PC-9 (cell line): ENCODE results near the gene DUSP22. TPM values are rescaled to one million over a fixed set of nuclear protein-coding genes. Genes with fewer than 3 reads are reported as not detected.

ENCODE experiments used
- BruUV-seq: library from RNA; stranded (reverse); fragments of 400-500 nt; replicated peaks from 2 replicates; lab custom pipeline; 2021; lab: Mats Ljungman, UMichigan
- CTCF ChIA-PET: fragments of 300-600 bp; sonication (Branson Sonifier 250); formaldehyde crosslinking; loops from one replicate; lab custom pipeline; 2022; ENCODE audit warnings: antibody characterized with exemption; lab: Charles Lee
- POLR2A ChIA-PET: fragments of 300-600 bp; sonication (Branson Sonifier 250); formaldehyde crosslinking; loops from one replicate; lab custom pipeline; 2022; ENCODE audit warnings: antibody characterized with exemption; ENCODE audit not compliant: unreplicated experiment; lab: Charles Lee
- DNase-seq, 2 experiments: peaks; one replicate each; pipeline versions ENCODE4 v3.0.0 to v3.0.0-alpha.2; 2015 to 2022; ENCODE audit warnings: mixed read lengths in 1 of 2
- H2AFZ ChIP-seq: fragments of 200-600 bp; sonication (generic); 2 replicates; pipeline ENCODE4 v1.8.1; 2017; ENCODE audit warnings: antibody characterized with exemption
- H3F3A ChIP-seq: fragments of 200-600 bp; sonication (generic); 2 replicates; pipeline ENCODE4 v1.8.1; 2017; ENCODE audit warnings: antibody characterized with exemption, mild to moderate bottlenecking, low read depth; ENCODE audit not compliant: insufficient read depth
- H3K27ac ChIP-seq: fragments of 200-600 bp; sonication (generic); 2 replicates; pipeline ENCODE4 v1.6.1; 2016; ENCODE audit warnings: mixed run types
- H3K27me3 ChIP-seq: fragments of 200-600 bp; sonication (generic); 2 replicates; pipeline ENCODE4 v1.6.1; 2016; ENCODE audit warnings: low read depth, mixed run types; ENCODE audit not compliant: insufficient read depth
- H3K36me3 ChIP-seq: fragments of 200-600 bp; sonication (generic); 2 replicates; pipeline ENCODE4 v1.6.1; 2016; ENCODE audit warnings: low read depth, mixed run types
- H3K4me1 ChIP-seq: fragments of 200-600 bp; sonication (generic); replicated peaks from 2 replicates; pipeline ENCODE4 v1.6.1; 2016; ENCODE audit warnings: mixed run types; ENCODE audit not compliant: insufficient read depth
- H3K4me2 ChIP-seq: fragments of 200-600 bp; sonication (generic); 2 replicates; pipeline ENCODE4 v1.6.1; 2017; ENCODE audit warnings: mixed run types
- H3K4me3 ChIP-seq: fragments of 200-600 bp; sonication (generic); 2 replicates; pipeline ENCODE4 v1.6.1; 2016; ENCODE audit warnings: mixed run types
- H3K79me2 ChIP-seq: fragments of 200-600 bp; sonication (generic); 2 replicates; pipeline ENCODE4 v1.6.1; 2017; ENCODE audit warnings: low read depth, mixed run types
- H3K9me2 ChIP-seq: fragments of 200-600 bp; sonication (generic); 2 replicates; pipeline ENCODE4 v1.8.1; 2017; ENCODE audit warnings: mild to moderate bottlenecking; ENCODE audit not compliant: insufficient read depth
- H3K9me3 ChIP-seq: fragments of 200-600 bp; sonication (generic); 2 replicates; pipeline ENCODE4 v1.8.1; 2016; ENCODE audit warnings: low read depth; ENCODE audit not compliant: insufficient read depth
- H4K20me1 ChIP-seq: fragments of 200-600 bp; sonication (generic); 2 replicates; pipeline ENCODE4 v1.8.1; 2017; ENCODE audit not compliant: insufficient read depth
- CTCF ChIP-seq: fragments of 200-600 bp; sonication (generic); conservative IDR thresholded peaks from 2 replicates; pipeline ENCODE4 v1.6.1; 2017; ENCODE audit warnings: mixed run types, antibody characterized with exemption, mild to moderate bottlenecking, moderate library complexity
- EZH2 ChIP-seq: fragments of 200-600 bp; sonication (generic); IDR thresholded peaks from 2 replicates; pipeline ENCODE4 v1.8.0; 2017; ENCODE audit warnings: antibody characterized with exemption, low read depth
- intact Hi-C: fragments of 100-400 bp; cut with micrococcal nuclease; formaldehyde crosslinking; loops from one replicate; pipeline ENCODE4 v1.10.0; 2022; ENCODE audit not compliant: unreplicated experiment
- total RNA-seq: library from RNA; stranded (reverse); gene quantifications from 2 replicates; pipeline ENCODE4 v1.2.3, GENCODE V29; 2021

DUSP22 gene
- total RNA-seq, 1 experiment from 2014 or later = 25.5 TPM

- ChIA-PET CTCF (no interaction called here), POLR2A (no interaction called here)
- Histone ChIP-seq H3F3A (no peaks in the 10 kb centered on the region), H3K79me2 (no peaks in the 10 kb centered on the region), H3K4me2 (no peak overlapping the region), H3K4me3 (no peak overlapping the region), H3K27ac (no peak overlapping the region), H3K27me3 (peaks cover 86% of the 10 kb centered on the region), H3K36me3 (no peaks in the 10 kb centered on the region), H4K20me1 (no peaks in the 10 kb centered on the region), H2AFZ (no peak overlapping the region), H3K4me1 (no peaks in the 10 kb centered on the region), H3K9me3 (no peaks in the 10 kb centered on the region), H3K9me2 (no peaks in the 10 kb centered on the region)
- TF ChIP-seq EZH2 (no peak), CTCF (no peak)
- BruUV-seq = no TSS peak
- DNase-seq = no peak
- intact Hi-C loops = no loop called here
Measured at GRCh38 chr6:399785-400534, 107.7 kb downstream of the DUSP22 start.

GRCh38 chr6:400815-401214 lies 108.5 kb downstream of the DUSP22 start:
- peaks cover 88% of the 10 kb centered on the region for H3K27me3 ChIP-seq
- no peaks in the 10 kb centered on the region for H3K9me3 ChIP-seq
- ChIA-PET POLR2A (no interaction called here), CTCF (no interaction called here)
- H3K9me2 ChIP-seq = no peaks in the 10 kb centered on the region
- no peak for TF ChIP-seq EZH2
- no peak for TF ChIP-seq CTCF
- intact Hi-C loops = no loop called here
- H3K79me2 ChIP-seq = no peaks in the 10 kb centered on the region
- no peaks in the 10 kb centered on the region for H4K20me1 ChIP-seq
- H3K4me1 ChIP-seq = no peaks in the 10 kb centered on the region
- no peak overlapping the region for H3K27ac ChIP-seq
- DNase-seq = no peak
- no peaks in the 10 kb centered on the region for H3F3A ChIP-seq
- H3K36me3 ChIP-seq = no peaks in the 10 kb centered on the region
- no peak overlapping the region for H3K4me2 ChIP-seq
- no TSS peak for BruUV-seq
- no peak overlapping the region for H3K4me3 ChIP-seq
- H2AFZ ChIP-seq = no peak overlapping the region

Other genes with a start within 250 kb of the DUSP22 start
- not detected in 2 replicates for gene IRF4, start 99.3 kb downstream of the DUSP22 start, total RNA-seq